GM21390 (cell line): Measurements from ENCODE around the gene LIMCH1.

Experiments
- ATAC-seq: cut with Tn5 transposase; IDR thresholded peaks from one replicate; pipeline ENCODE4 v1.9.1; 2021; ENCODE audit not compliant: unreplicated experiment

Gene LIMCH1

GRCh38 chr4:41530741-41531140 lies 7.2 kb upstream of the LIMCH1 start:
- no peak for ATAC-seq

GRCh38 chr4:41532336-41532735 lies 5.6 kb upstream of the LIMCH1 start:
- no peak for ATAC-seq

DNA sequence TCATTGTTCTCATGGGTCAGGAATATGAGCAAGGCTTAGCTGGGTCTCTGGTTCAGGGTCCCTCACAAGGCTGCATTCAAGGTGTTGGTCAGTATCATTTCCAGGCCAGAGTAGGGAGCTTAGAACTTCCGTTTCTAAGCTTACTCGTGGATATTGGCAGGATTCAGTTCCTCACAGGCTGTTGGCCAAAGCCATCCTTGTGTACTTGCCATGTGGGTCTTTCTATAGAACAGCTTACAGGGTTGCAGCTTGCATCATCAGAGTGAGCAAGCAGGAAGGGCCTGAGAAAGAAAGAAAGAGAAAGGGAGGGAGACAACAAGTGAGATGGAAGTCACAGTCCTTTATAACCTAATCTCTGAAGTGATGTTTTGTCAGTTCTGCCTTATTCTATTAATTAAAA lies 5.1 kb upstream of the LIMCH1 start:
- no peak for ATAC-seq

DNA sequence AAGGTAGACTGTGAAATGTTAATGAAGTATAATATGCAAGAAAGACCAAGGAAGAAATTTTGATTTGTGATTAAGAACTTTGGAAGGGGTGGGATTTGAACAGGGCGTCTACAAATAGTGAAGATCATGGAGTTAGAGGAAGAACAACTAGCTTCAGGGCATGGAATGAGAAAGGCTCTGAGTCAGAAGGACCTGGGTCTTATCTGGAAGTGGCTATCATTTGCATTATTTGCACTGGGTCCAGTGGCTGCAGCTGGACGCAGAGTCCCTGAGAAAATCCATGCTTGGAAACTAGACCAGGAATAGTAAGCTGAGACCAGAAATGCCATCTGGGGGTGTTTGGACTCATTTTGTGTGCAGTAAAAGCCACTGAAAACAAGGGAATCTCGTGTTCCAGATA lies 4.3 kb upstream of the LIMCH1 start:
- ATAC-seq, result no peak

DNA sequence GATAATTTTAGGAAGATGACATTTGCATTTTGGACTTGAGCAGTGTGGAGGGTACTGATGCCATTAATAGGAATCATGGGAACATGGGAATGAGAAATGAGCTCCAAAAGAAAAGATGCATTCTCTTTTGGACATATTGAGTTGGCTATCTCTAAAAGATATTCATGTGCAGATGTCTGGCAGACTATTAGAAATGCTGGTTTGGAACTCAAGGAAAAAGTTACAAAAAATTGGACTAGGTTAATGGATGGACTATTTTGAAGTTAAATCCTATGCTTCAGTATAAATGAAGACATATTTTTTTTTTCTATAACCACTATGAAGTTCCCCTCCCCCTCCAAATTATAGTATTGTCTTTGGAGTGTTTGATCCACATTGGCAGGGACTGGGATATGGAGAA lies 3.6 kb upstream of the LIMCH1 start:
- no peak for ATAC-seq

GRCh38 chr4:41535911-41536371 lies 2.0 kb upstream of the LIMCH1 start:
- ATAC-seq, result no peak

GRCh38 chr4:41537292-41537890 lies 566 bp upstream of the LIMCH1 start:
- no peak for ATAC-seq

- ATAC-seq, result no peak
Observed at GRCh38 chr4:41538887-41539498, 1.0 kb downstream of the LIMCH1 start.

DNA sequence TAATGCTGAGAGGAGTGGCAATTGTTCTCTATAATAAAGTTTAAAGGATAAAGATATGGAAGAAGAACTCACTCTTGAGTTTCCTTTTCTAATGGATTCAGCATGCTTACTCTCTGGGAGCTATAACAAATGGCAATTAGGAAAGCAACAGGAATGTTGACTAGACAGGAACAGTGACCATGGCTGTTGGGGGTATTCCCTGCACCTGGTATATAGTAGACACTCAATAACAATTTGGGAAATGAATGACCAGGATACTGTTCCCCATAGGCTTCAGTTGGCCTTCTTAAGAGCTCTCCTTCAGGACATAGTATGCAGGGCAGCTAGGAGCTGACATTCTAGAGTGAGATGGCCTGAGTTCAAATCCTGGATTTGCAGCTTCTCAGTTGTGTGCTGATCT lies 1.8 kb downstream of the LIMCH1 start:
- no peak for ATAC-seq

GRCh38 chr4:41540687-41541086 lies 2.7 kb downstream of the LIMCH1 start:
- ATAC-seq, result no peak

- no peak for ATAC-seq
Observed at GRCh38 chr4:41541687-41542094, 3.7 kb downstream of the LIMCH1 start.

DNA sequence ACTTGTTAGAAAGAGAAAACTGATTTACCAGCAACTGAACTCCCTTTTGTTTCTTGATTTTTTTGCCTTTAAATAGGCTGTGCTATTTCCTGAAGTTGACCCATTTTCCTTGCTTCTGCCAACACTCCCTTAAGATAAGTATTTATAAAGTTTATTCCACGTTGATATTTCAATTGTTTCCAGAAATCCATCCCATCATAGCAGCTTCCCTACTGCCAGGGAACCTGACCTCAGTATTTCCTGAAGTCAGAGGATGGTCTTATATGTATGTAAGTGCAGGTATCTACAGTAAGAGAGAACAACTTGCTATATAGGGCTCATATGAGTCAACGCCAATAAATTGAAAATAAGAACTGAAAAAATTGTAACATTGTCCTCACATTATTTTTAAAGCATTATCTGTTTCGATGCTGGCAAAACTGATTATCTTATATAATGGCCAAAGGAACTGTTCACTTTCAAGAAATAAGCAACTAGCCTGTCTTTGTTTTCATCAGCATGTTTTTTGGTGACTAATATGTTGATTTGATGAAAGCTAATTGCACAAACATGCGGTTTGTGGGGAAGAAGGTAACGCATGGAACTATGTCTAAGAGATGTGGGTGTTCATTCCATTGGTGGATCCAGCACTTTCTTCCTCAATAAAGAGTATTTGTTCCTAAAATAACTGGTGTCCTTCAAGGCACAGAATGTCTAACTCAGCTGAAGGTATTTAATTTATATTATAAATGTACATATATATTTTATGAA lies 4.7 kb downstream of the LIMCH1 start:
- ATAC-seq, result no peak

DNA sequence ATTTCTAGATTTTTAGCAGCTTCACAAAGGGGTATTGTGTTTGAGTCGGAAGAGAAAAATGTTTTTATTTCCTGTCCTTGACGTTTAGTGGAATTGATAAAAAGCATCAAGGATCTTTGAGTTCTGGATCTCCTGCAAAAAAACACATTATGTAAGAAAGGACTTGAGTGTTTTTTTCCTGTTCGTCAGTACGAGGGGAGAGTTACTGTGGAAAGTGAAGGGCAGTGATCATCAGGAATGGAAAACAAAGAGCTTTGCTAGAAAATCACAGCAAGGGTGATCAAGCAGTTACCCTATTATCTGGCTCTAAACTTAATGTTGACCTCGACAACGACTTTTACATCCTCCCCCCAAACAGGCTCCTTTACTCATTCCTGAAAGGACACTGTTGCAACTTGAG lies 7.3 kb downstream of the LIMCH1 start:
- ATAC-seq, result no peak

- ATAC-seq, result no peak
Observed at GRCh38 chr4:41546638-41547037, 8.7 kb downstream of the LIMCH1 start.

- no peak for ATAC-seq
Observed at GRCh38 chr4:41548305-41548880, 10.4 kb downstream of the LIMCH1 start.

GRCh38 chr4:41549478-41549877 lies 11.5 kb downstream of the LIMCH1 start:
- ATAC-seq, result no peak

DNA sequence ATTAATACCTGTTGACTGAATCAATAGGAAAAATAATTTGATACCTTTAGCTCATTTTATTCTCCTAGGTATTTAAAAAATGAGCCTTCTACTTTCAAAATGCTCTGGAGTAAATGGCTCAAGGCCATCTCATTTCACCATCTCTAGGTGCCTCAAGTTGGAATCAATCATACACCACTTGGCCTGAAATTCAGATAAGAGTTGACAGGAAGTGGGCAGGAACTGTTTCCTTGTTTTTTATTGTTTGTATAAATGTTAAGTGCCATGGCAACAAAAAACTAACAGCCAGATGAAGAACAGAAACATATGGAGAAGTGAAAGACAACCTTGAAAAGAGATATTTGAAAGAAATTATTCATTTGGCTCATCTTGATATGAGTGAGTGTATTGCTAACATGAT lies 12.4 kb downstream of the LIMCH1 start:
- no peak for ATAC-seq

GRCh38 chr4:41551536-41551935 lies 13.6 kb downstream of the LIMCH1 start:
- no peak for ATAC-seq

DNA sequence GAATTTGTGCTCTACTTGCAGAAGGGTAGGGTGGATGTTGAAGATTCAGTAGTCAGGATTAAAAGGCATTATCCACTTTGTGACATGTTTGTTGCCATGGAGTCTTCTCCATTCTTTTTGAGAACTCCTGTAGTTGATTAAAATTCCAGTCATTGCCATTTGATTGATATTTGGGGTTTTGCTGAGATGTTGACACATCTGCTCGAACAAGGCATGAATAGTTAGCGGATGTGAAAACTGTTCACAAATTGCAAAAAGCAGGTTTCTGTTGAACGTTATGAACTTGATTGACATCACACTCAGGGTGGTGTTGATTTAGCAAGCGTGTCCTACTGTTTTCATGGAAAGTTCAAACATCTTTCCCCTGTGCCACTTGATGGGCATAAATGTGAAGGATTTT lies 16.9 kb downstream of the LIMCH1 start:
- no peak for ATAC-seq

- ATAC-seq, result no peak
Observed at GRCh38 chr4:41556526-41556925, 18.6 kb downstream of the LIMCH1 start.

DNA sequence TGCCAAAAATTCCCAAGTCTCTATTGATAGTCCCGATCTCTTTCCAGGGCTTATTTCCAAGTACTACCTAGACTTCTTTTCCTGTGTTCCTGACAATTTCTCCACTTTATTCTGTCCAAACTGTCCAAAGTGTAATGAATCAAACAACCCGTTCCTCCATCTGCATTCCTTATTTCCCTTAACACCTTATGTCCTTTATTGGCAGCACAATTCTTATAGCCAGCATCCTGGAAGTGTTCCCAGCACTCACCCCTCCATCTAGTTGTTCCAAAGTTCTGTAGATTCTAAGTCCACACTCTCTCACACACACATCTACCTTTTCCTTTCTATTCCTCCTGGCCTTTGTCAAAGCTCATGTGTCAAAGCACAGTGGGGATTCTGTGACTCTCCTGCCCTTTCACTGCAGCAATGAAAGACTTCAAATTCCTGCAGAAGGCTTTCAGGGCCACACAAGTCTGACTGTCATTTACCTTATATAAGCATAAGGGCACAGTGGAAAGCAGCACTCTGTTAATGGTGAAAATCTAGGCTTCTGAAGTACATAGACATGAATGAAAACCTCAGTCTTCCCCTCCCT lies 22.1 kb downstream of the LIMCH1 start:
- no peak for ATAC-seq

DNA sequence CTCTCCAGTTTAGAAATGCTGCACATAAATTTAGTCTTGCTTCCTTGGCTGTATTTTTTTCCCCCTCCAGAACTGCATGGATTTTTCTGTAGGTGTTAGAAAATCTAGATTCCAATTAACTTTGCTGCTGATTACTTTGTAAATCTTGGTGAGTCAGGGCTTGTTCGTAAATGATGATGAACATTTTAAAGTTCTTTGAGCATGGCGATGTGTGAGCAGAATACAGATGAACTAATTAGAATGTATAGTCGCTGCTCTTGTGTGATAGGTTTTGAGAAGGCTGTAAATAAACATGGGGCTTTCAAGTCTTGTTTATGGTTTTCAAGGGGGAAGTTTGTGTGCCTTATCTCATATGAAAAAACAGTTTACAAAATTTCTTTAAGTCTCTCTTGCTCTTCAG lies 23.3 kb downstream of the LIMCH1 start:
- ATAC-seq, result no peak
